HepG2 (cell line): ENCODE results near the gene BNIP1.

Experiments used
- BCL6 ChIP-seq: IDR thresholded peaks from 2 replicates; pipeline ENCODE4 v1.6.1; 2016; ENCODE audit warnings: missing genetic modification reagents, missing compliant biosample characterization
- DPF2 ChIP-seq: sonication (generic); formaldehyde crosslinking; IDR thresholded peaks from 2 replicates; pipeline ENCODE4 v1.4.0; 2020; ENCODE audit warnings: mild to moderate bottlenecking, low read depth, missing genetic modification reagents, borderline replicate concordance
- MED1 ChIP-seq: sonication (generic); formaldehyde crosslinking; IDR thresholded peaks from 2 replicates; pipeline ENCODE4 v1.4.0; 2020; ENCODE audit warnings: missing genetic modification reagents
- NR2C2 ChIP-seq: sonication (generic); formaldehyde crosslinking; IDR thresholded peaks from 2 replicates; pipeline ENCODE4 v1.4.0; 2020; ENCODE audit warnings: missing genetic modification reagents, mild to moderate bottlenecking, moderate library complexity, borderline replicate concordance
- PHB2 ChIP-seq: fragments of 450-650 bp; IDR thresholded peaks from 2 replicates; pipeline ENCODE4 v1.6.1; 2018; ENCODE audit not compliant: partially characterized antibody
- POLR2AphosphoS5 ChIP-seq: IDR thresholded peaks from 2 replicates; pipeline ENCODE4 v1.6.1; 2012; ENCODE audit warnings: low read depth, low read length
- ZKSCAN1 ChIP-seq: fragments of 150-350 bp; IDR thresholded peaks from 2 replicates; pipeline ENCODE4 v1.6.1; 2014; ENCODE audit warnings: low read length
- ZKSCAN5 ChIP-seq: sonication (generic); formaldehyde crosslinking; IDR thresholded peaks from 2 replicates; pipeline ENCODE4 v1.5.1; 2020; ENCODE audit warnings: mild to moderate bottlenecking, missing genetic modification reagents
- ZNF598 ChIP-seq: sonication (generic); formaldehyde crosslinking; IDR thresholded peaks from 2 replicates; pipeline ENCODE4 v1.5.1; 2020; ENCODE audit warnings: mild to moderate bottlenecking, missing genetic modification reagents, borderline replicate concordance
- ZNF879 ChIP-seq: sonication (generic); formaldehyde crosslinking; IDR thresholded peaks from 2 replicates; pipeline ENCODE4 v1.8.1; 2023; ENCODE audit warnings: missing genetic modification reagents
- TF ChIP-seq, protein P1 (sequence below): sonication (generic); formaldehyde crosslinking; IDR thresholded peaks from 2 replicates; pipeline ENCODE4 v1.8.1; 2022; ENCODE audit warnings: low read depth, mild to moderate bottlenecking, missing genetic modification reagents
- TF ChIP-seq, protein P2 (sequence below): IDR thresholded peaks from 2 replicates; pipeline ENCODE4 v1.6.1; 2016
- TF ChIP-seq, protein P3 (sequence below): sonication (generic); formaldehyde crosslinking; IDR thresholded peaks from 2 replicates; pipeline ENCODE4 v1.5.0; 2020; ENCODE audit warnings: mild to moderate bottlenecking, missing genetic modification reagents, moderate library complexity

DNA sequence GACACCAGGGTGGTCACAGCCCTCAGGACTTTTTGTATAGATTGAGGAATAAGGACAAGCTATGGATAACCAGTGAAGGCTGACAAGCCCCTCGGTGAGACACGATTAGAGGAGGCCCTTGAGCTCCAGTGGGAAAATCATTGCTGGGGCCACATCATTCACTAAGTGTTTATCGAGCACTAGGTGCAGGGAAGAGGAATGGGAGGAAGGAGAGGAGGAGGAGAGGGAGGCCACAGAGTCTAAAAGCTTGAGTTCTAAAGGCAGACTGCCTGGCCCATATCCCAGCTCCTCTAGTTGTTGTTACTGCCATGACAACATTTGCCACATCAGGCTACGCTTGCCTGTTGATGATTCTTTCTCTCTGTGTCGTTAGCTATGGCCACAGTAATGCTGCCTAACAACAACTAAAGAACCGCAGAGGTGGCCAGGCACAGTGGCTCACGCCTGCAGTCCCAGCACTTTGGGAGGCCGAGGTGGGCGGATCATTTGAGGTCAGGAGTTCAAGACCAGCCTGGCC, 53.1 kb downstream of the BNIP1 start:
- TF ChIP-seq, protein P1, sequence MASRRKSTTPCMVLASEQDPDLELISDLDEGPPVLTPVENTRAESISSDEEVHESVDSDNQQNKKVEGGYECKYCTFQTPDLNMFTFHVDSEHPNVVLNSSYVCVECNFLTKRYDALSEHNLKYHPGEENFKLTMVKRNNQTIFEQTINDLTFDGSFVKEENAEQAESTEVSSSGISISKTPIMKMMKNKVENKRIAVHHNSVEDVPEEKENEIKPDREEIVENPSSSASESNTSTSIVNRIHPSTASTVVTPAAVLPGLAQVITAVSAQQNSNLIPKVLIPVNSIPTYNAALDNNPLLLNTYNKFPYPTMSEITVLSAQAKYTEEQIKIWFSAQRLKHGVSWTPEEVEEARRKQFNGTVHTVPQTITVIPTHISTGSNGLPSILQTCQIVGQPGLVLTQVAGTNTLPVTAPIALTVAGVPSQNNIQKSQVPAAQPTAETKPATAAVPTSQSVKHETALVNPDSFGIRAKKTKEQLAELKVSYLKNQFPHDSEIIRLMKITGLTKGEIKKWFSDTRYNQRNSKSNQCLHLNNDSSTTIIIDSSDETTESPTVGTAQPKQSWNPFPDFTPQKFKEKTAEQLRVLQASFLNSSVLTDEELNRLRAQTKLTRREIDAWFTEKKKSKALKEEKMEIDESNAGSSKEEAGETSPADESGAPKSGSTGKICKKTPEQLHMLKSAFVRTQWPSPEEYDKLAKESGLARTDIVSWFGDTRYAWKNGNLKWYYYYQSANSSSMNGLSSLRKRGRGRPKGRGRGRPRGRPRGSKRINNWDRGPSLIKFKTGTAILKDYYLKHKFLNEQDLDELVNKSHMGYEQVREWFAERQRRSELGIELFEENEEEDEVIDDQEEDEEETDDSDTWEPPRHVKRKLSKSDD (CRISPR knock-in tag): no peak
- TF ChIP-seq ZNF598 (CRISPR knock-in tag) (no peak), NR2C2 (no peak), PHB2 (no peak), POLR2AphosphoS5 (no peak), BCL6 (CRISPR knock-in tag) (no peak), ZKSCAN5 (no peak), MED1 (CRISPR knock-in tag) (no peak), ZKSCAN1 (no peak), ZNF879 (CRISPR knock-in tag) (no peak), DPF2 (CRISPR knock-in tag) (no peak)
- TF ChIP-seq, protein P2, sequence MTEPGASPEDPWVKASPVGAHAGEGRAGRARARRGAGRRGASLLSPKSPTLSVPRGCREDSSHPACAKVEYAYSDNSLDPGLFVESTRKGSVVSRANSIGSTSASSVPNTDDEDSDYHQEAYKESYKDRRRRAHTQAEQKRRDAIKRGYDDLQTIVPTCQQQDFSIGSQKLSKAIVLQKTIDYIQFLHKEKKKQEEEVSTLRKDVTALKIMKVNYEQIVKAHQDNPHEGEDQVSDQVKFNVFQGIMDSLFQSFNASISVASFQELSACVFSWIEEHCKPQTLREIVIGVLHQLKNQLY (CRISPR knock-in tag): no peak
- TF ChIP-seq, protein P3, sequence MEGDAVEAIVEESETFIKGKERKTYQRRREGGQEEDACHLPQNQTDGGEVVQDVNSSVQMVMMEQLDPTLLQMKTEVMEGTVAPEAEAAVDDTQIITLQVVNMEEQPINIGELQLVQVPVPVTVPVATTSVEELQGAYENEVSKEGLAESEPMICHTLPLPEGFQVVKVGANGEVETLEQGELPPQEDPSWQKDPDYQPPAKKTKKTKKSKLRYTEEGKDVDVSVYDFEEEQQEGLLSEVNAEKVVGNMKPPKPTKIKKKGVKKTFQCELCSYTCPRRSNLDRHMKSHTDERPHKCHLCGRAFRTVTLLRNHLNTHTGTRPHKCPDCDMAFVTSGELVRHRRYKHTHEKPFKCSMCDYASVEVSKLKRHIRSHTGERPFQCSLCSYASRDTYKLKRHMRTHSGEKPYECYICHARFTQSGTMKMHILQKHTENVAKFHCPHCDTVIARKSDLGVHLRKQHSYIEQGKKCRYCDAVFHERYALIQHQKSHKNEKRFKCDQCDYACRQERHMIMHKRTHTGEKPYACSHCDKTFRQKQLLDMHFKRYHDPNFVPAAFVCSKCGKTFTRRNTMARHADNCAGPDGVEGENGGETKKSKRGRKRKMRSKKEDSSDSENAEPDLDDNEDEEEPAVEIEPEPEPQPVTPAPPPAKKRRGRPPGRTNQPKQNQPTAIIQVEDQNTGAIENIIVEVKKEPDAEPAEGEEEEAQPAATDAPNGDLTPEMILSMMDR (CRISPR knock-in tag): no peak
